Measurements from ENCODE around the gene KIF6.

The KIF6 gene

DNA sequence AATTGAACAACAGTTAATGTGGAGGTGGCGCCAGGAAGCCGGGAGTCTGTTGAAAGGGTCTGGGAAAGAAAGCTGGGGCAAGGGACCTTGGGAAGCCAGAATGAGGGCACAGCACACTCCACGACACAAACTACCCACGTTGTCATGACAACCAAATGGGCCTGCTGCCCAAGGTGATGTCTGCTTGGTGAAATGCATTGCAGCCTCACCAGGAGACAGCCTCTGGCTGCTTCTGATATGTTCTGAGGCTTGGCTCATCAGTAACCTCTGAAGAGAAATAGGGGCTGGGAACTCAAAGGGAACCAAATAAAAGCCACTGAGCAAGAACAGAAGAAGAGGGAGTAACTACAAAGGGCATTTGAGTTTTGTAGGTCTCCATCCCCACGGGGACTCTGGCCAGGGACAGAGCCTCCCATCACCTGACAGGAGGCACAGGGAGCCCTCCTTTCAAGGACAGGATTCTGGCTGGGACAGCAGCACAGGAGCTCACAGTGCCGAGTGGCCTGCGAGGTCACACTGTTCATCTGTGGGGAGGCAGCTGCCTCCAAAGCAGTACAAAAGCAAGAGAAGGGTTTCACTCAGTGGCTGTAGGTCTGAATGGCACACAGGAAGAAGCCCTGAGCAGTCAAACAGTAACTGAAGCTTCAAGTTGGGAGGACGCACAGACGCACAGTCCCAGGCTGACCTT, 358.1 kb downstream of the KIF6 start:
- intact Hi-C loops (cut with DNase I), result loop anchor here (10.0 kb wide), 1 partner anchor 1698 kb away; no protein-coding TSS in a partner anchor

DNA sequence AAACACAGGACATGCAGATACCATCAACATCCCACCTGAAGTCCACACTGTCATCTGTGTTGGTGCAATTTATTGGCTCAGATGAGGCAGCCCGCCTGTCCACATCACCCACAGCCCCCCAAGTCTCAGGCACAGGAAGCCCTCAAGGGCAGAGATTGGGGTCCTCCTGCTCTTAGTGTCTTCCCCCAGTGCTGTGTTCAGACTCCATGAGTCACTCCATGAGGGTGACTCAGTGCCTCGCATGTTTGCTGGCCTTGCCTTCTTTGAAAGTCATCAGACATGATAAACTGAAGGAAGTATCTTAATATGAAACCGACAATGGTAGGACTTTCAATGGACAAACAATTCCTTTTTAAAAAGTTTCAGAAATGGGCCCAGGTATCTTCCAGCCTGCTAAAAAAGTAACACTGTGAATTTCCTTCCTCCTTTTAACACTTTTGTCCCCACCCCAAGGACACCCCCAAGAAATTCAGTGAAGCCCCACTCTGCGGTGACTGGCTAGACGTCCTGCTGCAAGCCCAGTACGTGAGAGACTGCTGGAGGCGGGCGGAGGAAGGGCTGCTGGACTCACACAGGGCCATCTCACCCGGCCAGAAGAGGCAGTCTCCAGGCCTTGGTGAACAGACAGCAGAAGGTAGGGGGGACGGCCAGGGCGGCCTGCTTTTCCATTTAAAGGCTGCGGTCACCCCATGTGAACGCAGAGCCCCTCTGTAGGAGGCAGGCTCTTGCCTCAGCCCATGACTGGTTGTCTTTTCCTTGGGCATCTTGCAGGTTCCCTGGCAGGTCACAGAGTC, 359.7 kb downstream of the KIF6 start:
- DNase-seq, result no peak

More for the DNA sequence above, 358.1 kb downstream of the KIF6 start:
- DNase-seq, result peak in 9 of 10 donors; percentile 41 to 90 (median 62)

DNA sequence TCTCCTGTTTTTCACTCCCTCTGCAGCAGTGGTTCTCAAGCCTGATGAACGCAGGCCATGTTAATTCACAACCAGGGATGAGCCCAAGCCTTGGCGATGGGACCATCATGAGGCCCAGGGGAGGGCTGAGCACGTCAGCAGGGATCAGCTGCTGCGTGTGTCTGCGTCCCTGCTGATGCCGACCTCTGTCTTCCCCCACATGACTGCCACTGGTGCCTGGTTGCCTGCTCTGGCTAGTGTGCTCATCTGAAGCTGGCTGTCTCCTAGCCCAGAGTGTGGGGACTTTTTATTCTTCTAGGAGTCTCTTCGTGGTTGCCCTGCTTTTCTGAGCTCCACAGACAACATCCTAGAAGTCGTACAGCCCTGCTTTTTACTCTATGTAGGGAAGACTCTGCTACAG, 361.9 kb downstream of the KIF6 start:
- intact Hi-C loops (cut with DNase I), result loop anchor here (5.0 to 10.0 kb wide), 4 partner anchors 529 to 1702 kb away; no protein-coding TSS in a partner anchor
- peak in 1 of 10 donors; percentile 59 for DNase-seq

More for the DNA sequence above, 359.7 kb downstream of the KIF6 start:
- intact Hi-C loops (cut with DNase I), result loop anchor here (10.0 kb wide), 1 partner anchor 1699 kb away; no protein-coding TSS in a partner anchor

DNA sequence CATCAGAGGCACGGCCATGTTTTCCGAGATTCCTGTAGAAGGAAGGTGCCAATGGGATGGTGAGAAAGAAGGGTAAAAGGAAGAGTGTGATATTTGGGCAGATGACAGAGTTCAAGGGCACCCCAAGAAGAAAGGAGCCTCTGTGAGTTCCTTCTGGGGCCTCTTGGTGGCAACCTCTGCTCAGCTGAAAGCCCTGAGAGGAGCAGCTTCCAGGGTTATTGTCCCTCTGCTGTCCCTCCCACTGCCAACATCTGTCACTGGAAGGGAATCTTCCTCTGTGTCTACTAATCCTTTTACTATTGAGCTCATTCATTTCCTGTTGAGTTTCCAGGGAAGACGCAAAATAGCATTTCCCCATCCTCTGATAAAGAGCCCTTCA, 362.7 kb downstream of the KIF6 start:
- intact Hi-C loops (cut with DNase I), result loop anchor here (5.0 to 10.0 kb wide), 4 partner anchors 530 to 1702 kb away; no protein-coding TSS in a partner anchor
- DNase-seq, result peak in 5 of 10 donors; percentile 31 to 88 (median 38)

DNA sequence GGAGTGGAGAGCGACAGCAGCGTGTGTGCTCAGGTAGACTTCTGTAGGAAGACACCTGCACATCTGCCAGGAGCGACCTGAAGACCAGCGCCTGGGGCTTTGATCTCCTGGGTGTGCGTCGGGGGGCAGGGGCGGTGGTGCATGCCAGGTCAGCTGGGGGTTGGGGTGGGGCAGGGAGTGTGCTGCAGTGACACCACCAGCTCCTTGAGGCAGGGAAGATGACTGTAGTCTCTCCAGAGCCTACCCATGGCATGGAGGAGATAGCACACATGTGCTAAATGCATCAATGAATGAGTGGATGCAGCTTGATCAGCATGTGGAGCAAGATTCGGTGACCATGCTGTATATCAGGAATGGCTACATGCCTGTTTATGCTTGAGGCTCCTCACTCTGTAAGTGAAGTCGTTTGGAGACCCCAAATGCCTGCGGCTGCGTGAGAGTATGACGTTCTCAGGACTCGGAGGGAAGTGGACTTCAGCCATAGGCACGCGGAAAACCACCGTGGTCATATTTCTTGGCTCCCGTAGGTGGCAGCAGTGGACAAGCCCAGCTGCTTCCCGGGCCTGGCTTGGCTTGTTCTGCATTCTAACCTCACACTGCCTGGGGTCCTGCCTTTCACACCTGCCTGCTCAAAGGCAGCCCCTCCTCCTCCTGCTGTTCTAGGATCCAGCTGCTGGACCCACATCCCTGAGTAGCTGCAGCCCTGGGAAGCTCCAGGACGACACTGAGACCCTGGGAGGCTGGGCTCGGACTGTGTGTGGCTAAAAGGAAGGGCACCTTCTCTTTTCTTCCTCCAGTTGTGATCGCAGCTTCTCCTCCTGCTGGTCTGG, 363.3 kb downstream of the KIF6 start:
- intact Hi-C loops (cut with DNase I), result loop anchor here (5.0 to 10.0 kb wide), 4 partner anchors 530 to 1703 kb away; no protein-coding TSS in a partner anchor
- peak; percentile 49 to 96 (median 78) for DNase-seq

DNA sequence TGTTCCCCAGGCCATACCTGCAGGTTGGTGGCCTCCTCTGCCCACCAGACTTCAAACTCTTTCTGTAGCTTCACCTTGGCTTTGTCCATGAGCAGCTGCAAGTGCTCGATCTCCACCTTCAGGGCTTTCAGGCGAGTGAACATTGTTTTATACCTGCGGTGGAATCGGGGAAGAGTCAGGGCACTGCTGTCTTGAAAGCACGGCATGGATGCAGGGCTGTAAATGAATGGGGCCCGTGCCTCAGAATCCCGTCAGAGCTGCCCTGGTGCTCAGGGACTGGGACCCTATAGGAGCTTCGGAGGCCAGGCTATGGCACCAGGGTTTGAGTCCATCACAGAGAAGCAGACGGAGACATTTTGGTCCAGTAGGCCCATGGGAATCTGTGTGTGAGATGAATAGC, 364.8 kb downstream of the KIF6 start:
- DNase-seq, result no peak
- intact Hi-C loops (cut with DNase I), result loop anchor here (5.0 to 10.0 kb wide), 4 partner anchors 532 to 1704 kb away; no protein-coding TSS in a partner anchor

DNA sequence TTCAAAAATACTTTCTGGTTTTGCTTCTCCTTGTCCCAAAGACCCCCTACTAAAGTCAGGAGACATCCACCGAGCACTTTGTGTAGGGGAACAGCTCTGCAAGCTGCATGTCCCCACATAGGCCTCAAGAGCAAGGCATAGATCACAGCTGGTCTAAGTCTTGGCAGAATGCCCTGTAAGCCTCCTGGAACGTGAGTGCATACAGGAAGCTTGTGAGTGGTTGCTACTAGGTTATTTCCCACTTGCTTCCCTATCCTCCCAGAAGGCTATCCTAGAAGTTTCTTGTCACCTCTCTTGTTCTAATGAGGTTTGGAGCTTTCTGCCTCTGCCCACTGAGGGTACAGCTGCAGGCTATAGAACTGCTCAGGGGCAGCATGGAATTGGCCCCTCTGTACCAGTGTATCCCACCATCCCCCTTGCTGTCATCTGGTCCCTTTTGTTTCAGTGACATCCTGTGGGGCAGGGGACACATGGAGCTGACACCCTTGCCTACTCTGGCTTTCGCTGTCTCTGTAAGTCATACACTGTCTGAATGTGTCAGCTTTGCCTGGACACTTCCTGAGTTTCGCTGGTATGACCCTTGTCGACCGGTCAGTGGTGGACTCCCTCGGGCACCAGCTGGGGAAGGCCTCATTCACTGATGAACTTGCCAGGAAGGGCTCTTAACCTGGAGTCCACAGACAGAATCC, 367.1 kb downstream of the KIF6 start:
- intact Hi-C loops (cut with DNase I), result no loop called here
- no peak for DNase-seq

DNA sequence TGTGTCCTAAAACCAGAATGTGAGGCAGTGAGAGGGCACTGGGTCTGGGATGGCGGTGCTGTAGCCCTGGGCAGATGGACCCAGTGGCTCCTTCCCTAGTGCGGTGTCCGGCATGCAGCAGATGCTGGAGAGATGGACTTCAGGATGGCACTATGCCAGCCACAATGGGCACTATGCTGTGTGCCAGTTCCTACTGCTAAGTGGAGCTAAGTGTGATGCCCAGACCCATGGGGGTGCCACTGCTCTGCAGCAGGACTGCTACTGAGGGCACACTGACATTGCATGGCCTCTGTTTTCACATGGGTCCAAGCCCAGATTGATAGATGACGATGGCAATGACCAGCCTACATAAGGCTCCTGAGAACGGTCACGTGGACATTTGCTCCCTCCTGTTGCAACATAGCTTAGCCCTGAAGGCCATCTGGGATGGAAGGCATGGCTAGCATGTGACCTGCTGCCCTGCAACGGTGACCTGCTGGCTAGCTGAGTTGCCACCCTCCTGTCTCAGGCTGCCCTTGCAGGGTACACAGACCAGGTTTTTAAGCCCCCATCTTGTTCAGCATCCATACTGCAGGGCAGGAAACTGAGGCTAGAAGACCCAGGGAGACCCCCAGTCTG, 371.4 kb downstream of the KIF6 start:
- DNase-seq, result no peak
- intact Hi-C loops (cut with DNase I), result no loop called here

DNA sequence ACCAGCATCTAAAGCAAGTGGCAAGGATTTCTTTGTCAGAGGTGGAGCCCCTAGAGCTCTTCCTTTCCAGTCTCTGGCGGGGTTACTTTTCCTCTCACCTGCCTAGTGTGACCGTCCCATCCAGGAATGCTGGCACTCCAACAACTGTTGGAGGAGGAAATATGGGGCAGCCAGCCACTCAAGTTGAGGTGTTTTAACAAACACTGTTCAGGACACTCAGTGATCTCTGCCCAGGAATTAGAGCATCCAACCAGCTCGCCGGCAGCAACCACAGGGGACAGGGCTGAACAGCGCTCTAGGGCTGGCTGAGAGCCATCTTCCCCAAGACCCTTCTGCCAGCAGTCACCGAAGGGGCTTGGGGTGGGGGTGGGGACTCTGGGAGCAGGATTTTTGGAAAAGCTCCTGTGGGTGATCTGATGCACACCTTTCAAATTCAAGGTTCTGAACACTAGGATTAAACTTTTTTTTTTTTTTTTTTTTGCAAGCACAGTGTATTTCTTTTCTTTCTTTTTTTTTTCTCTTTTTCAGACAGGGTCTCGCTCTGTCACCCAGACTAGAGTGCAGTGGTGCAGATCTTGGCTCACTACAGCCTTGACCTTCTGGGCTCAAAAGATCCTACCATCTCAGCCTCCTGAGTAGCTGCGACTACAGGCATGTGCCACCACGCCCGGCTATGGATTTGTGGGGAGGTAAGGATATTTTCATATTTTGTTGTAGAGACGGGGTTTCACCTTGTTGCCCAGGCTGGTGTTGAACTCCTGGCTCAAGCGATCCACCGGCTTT, 374.3 kb downstream of the KIF6 start:
- DNase-seq, result no peak
- intact Hi-C loops (cut with DNase I), result no loop called here

DNA sequence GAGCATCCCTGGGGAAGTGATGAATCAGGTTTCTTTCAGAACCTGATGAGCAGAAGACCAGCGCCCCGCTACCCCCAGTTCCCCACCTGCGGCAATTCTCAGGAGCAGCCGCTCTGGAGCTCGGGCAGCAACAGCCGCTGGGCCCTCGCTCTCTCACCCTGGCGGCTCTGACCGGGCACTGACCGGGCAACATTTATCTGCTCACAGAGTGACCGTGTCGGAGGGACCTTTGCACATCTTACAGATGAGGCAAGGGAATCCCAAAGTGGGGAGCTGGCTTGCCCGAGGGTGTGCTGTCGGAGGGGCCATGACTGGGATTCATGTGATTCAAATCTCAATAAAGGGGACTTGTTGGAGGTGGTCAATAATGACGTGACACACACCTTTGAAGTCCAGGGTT, 376.5 kb downstream of the KIF6 start:
- intact Hi-C loops (cut with DNase I), result no loop called here
- DNase-seq, result peak in 1 of 10 donors; percentile 24

DNA sequence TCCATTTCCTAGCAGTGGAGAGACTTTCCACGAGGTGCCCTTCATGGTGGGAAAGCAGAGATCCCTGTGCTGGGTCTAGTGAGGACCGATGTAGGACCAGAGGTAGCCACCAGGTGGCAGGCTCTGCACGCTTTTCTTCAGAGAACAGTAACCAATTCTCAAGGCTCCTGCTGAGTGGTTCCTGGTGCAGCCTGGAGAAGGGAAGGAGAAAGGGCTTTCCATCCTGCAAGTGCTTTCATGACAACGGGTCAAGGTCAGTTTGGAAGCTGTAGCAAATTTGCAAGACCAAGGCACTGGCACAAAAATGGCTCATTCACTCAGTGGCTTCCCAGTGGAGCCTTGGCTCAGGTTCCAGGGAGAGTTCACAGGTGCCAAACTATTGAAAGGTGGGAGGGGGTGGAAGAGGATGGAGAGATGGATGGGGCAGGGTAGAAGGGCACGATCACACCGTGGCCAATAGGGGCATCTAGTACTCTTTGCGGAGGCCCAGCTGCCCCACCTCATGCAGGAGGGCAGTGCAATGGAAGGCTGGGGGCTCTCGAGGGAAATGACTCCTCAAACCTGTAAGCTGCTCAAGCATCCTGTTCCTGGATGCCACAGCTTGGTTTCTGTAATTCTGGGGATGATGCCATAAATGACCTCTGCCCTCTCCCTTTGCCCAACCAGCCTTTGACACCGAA, 377.2 kb downstream of the KIF6 start:
- peak; percentile 51 to 95 (median 78) for DNase-seq
- intact Hi-C loops (cut with DNase I), result no loop called here

DNA sequence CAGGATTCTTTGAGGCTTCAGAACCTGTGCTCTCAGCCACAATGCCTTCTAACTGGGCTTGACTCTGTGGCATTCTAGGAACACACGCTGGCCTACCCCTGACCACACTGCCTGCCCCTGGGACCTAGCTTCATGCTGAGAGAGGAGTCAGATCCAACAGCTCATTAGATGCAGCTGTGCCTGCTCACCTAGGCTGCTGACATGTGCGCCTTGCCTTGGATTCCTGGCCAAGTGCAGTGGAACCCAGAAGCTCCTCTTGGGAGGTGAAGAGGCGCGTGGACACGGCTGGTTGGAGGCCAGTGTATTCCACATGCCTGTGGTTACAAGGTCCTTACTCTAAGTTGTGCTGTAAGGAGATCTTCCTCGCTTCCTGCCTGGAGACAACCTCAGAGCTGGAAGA, 378.0 kb downstream of the KIF6 start:
- peak in 1 of 10 donors; percentile 18 for DNase-seq
- intact Hi-C loops (cut with DNase I), result no loop called here

DNA sequence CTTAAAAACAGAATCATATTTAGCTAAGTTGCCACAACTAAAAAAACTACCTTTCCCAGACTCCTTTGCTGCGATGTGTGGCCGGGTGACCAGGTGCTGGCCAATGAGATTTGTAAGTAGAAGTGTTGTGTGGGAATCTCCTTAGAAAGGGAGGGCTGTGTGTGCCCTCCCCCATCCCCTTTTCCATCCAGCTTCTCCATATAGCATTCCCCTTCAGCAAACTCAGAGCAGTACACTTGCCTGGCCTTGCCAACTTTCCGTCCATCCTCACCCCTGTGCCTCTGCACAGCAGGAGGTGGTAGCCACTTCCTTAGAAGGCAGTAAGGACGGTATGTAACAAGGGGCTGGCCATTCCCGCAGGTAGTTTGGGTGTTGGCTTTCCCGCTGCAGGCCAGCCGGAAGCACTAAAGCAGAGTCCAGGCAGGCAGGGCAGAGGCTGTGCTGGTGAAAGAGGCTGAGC, 380.4 kb downstream of the KIF6 start:
- intact Hi-C loops (cut with DNase I), result no loop called here
- DNase-seq, result peak in 2 of 10 donors; percentile 0 to 53

DNA sequence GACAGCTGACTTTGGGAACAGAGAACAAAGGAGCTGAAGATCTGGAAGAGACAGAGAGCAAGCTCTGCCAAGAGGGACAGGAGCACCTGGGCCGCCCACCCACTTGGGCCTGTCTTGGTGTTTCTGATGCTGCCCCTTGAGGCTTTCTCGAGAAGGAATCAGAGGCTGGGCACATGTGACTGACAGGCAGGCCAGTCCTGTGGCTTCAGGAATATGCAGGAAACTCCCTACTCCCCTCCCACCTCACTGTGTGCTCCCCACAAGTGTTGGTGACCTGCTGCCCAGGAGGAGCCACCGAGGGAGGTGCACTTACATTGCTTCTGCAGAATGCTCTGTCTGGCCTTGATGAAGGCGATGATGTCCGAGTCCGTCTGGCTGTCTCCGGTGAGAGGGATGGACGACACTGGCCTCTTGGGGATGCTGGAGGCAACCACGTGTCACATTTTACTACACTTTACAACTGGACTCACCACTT, 381.8 kb downstream of the KIF6 start:
- peak in 3 of 10 donors; percentile 50 to 67 (median 62) for DNase-seq
- intact Hi-C loops (cut with DNase I), result no loop called here

DNA sequence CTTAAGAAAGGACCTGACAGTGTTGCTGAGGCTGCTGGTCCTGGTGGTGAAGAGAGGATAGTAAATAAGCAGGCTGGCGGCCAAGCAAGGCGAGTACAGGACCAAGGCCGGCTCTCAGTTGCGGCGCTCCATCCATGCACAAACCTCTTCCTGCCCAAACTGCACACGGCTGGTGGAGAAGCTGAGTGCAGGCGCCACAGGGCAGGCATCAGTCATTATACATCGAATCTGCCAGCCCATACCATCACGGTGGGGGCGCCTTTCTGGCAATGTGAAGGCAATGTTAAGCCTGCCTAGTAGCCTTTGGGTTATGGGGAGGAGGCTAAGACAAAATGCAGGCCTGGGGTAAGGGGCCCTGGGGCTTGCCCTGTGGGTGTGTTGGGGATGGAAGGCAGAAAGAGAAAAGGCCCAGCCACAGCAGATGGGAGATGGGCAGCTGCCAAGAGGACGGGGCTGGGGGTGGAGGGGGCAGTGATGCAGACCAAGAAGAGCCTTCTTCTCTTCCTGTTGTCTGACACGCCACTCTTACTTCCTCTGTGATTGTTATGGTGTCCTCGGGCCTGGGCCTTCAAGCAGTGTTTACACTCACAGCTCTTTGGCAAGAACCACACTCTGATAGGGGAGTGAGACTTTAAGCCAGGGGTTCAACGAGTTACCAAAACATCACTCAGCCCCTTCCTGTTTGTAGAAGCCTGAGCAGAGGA, 382.4 kb downstream of the KIF6 start:
- intact Hi-C loops (cut with DNase I), result no loop called here
- peak in 3 of 10 donors; percentile 55 to 80 (median 66) for DNase-seq

DNA sequence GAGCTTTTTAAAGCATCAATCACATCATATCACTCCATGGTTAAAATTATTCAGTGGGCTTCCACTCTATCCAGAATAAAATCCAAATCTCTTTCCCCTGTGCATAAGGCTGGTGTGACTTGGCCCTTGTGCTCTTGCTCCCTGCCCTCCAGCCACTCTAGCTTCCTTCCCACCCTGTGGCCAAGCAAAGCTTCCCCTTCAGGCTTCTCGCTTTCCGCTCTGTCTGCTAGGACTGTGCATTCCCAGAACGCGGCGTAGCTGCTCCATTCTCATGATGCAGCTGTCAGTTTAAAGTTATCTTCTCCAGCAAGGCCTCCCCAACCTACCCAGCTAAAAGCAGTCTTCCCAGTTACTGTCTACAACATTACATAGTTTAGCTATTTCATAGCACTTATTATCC, 383.3 kb downstream of the KIF6 start:
- intact Hi-C loops (cut with DNase I), result no loop called here
- DNase-seq, result peak in 3 of 10 donors; percentile 26 to 63 (median 31)

DNA sequence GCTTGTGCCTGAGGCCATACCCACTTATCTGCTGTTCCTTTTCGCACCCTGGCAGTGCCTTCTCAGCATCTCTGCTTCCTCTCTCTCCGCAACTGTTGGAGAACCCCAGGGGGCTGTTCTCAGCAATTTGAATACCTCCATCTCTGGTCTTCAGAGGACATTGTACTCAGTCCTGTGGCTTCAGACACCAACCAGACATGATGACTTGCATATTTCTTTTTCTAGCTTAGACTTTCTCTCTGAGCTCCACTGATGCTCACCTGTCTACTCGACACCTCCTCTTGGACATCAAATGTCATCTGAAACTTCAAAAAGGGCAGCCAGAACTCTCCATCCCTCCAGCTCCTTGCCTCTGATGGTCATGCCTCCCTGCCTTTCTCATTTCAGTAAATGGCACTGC, 383.9 kb downstream of the KIF6 start:
- DNase-seq, result no peak
- intact Hi-C loops (cut with DNase I), result no loop called here

All from posterior cingulate gyrus (tissue), 11 donors.